GM18861 (cell line): ENCODE measurements around the gene UBQLN4.
"Not testable (repeated sequence)": the region's sequence is repeated elsewhere in the genome, so short reads cannot be mapped to it uniquely, and the experiment has no call there.

ENCODE experiments used
- ATAC-seq: cut with Tn5 transposase; IDR thresholded peaks from one replicate; pipeline ENCODE4 v1.9.1; 2021; ENCODE audit not compliant: unreplicated experiment

UBQLN4 gene

GRCh38 chr1:156062189-156062588, 8.6 kb upstream of the UBQLN4 start:
- no peak for ATAC-seq

DNA sequence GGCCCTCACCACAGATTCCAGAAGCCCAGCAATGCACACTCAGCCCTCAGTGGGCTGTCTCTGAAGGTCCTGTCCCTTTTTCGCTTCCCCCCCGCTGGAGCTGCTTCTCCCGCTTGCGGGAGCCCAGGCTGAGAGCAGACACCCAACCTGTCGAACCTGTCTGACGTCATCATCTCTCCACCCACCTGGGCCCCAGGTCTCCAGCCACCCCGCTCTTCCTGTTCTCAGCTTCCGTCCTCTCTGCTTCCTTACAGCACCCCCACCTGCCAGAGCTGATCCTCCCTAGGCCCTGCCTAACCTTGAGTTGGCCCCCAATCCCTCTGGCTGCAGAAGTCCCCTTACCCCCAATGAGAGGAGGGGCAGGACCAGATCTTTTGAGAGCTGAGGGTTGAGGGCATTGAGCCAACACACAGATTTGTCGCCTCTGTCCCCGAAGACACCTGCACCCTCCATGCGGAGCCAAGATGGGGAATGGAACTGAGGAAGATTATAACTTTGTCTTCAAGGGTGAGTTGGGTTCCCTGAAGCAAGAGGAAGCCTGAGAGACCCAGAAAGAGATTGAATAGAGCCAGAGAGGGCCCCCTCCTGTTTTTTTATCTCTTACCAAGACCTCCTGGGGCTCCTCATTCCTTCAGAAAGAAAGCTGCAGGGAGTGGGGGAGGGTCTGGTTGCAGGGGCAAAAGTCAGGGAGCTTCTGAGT, 7.5 kb upstream of the UBQLN4 start, which contains the start of gene RAB25:
Gene RAB25 (plus strand): TSS at position 224 of the 700 bp plus-strand sequence. CDS start 241 bp downstream, at position 465.
- no peak for ATAC-seq

DNA sequence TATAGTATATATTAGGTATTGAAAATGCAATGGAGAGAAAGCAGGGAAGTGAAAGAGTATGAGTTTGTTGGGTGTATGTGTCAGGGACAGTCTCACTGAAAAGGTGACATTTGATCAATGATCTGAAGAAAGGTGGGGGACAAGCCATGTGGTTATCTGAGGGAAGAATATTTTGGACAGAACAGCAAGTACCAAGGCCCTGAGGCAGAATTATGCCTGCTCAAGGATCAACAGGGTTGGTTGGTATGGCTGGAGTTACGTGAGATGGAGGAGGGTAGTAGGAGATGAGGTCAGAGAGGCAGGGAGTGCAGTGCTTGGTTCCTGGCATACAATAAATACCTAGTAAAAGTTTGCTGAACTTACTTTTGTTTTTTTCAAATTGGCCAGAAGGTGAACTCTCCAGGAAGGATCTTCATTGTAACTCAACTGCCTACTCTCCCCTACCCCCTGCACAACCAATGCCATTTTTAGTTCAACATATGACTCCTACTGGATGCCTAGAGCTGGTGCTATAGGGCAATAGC, 2.8 kb upstream of the UBQLN4 start:
- ATAC-seq = no peak

DNA sequence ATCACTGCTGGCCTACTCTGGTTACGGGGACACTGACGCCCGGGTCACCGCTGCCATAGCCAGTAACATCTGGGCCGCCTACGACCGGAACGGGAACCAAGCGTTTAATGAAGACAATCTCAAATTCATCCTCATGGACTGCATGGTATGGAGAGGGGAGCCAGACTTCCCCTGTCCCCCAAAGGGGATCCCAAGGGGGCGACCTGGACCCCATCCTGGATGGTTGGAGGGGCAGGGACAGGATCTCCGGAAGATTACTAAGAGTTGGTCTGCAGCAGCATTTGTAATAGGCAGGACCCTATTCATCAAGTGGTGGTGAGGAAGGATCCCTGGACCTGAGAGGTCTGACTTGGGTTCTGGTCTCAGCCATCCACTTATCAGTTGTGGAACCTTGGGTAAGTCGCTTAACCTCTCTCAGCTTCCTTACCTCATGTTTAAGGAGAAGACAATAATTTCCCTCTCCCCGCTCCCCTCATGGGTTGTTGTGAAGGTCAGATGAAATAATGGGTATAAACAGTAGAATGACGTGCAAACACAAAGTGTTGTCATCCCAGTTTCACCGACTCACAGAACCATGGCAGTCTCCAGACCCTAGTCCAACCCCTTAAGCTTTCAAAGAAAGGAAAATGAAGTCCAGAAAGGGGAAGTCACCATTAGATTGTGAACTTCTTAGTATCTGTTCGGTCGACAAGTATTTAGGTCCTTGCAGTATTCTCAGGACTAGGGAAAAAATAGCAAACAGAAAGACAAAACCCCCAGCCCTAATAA, 1.9 kb upstream of the UBQLN4 start:
- ATAC-seq = no peak

- ATAC-seq = peak; percentile 76
Observed at GRCh38 chr1:156054500-156055280, 1.1 kb upstream of the UBQLN4 start, which contains the start of gene LAMTOR2. Gene LAMTOR2 (plus strand): TSS chr1:156054782. CDS start chr1:156054890, 108 bp downstream.

DNA sequence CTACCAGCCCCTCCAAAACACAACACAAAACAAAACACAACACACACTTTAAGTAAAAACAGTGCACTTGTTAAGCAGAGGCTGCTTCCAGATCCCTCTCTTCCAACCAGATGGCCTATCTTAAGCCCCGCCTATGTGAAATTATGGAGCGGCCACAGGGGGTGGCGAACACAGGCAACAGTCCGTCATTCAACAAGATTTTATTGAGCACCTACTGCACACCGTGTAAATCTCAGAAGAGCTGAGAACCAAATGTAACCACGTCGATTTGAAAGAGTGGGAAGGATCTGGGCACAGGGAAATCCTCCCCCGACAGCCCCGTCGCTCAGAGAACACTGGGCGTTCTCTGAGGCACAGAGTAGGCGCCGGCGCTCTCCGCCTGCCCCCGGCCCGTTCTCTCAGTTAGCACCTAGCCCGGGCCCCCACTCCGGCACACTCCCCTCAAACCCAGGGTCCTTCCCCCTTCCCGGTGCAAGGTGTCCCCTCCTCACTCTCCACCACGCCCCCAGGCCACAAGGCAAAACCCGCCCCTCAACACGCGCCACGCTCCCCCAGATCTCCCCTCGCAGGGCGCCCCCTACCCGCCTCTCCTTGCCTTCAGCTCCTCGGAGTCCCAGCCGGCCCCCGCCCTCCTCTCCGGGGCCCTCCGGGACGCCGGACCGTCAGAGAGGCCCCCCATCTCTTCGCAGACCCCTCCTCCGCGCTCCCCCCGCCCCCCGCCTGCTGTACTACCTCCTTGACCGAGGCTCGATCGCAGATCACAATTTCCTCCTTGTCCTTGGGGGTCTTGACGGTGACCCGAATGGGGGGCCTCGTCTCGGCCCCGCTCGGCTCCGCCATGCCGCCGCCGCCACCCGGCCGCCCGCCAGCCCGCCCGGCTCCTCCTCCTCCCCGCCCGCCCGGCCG, 483 bp downstream of the UBQLN4 start:
- no peak for ATAC-seq

GRCh38 chr1:156051011-156051725, 2.4 kb downstream of the UBQLN4 start:
- no peak for ATAC-seq

DNA sequence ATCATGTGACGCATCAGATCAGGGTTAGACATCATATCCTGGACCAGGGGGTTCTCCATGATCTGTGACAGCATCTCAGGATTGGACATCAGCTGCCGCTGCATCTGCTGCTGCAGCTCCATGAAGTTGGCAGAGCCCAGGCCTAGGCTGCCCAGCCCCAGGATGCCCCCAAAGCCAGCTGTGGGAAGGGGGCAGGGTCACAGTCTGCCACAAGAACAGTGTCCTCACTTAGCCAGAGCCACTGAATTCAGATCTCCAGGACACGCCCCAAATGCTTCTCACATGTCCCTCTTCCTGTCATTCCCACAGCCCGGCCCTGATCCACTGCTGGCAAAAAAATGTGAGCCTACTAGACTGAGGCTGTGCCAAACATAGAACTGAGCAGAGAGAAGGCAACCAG, 3.2 kb downstream of the UBQLN4 start:
- ATAC-seq = no peak

GRCh38 chr1:156048663-156049258, 4.8 kb downstream of the UBQLN4 start:
- ATAC-seq = no peak

- ATAC-seq = no peak
Observed at GRCh38 chr1:156045076-156045475, 8.5 kb downstream of the UBQLN4 start.

DNA sequence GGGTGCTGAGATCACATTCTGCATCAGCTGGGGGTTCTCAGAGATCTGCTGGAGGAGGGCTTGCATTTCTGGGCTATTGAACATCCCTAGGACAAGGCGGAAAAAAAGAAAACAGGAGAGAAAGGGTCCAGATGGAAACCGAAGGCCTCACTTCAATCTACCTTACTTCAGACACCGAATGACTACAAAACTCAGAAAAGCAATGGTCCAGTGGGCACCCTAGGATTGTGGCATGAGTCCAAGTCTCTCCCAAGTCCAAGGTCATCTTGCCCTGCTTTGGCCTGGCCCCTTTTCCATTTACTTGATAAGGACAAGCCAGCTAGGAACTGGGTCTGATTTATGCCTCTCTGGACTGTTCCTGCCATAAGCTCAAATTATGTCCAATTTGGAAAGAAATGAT, 10.8 kb downstream of the UBQLN4 start:
- ATAC-seq = no peak

DNA sequence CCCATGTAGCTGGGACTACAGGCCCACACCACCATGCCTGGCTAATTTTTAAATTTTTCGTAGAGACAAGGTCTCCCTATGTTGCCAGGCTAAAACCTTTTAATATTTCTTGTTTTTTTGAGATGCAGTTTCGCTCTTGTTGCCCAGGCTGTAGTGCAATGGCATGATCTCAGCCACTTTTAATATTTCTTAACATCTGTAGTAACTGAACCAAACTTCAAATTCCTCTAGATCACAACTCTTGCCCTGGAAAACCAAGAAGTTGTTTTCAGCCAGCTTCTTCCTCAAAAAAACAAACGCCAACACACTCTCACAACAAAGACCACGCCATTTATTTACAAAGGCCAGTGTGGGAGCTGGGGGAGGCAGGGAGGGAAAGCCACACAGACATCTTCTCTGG, 18.6 kb downstream of the UBQLN4 start:
- not testable (repeated sequence) for ATAC-seq

DNA sequence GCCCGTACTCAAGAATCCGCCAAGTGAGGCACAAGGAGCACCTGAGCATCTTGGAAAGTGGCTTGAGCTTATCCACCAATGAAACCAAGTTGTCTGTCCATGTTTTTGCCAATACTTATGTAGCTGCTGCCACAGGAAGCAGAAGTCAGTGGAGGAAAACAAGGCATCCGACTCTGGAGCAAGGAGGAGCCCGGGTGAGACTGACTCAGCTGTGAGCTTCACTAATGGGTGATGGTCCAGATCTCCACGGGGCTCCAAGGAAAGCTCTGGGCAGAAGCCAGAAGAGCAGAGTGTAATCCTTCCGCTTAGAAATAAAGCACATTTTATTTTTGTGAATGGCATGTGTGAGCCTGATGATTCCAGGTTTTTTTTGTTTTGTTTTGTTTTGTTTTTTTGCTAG, 20.6 kb downstream of the UBQLN4 start:
- ATAC-seq = no peak

DNA sequence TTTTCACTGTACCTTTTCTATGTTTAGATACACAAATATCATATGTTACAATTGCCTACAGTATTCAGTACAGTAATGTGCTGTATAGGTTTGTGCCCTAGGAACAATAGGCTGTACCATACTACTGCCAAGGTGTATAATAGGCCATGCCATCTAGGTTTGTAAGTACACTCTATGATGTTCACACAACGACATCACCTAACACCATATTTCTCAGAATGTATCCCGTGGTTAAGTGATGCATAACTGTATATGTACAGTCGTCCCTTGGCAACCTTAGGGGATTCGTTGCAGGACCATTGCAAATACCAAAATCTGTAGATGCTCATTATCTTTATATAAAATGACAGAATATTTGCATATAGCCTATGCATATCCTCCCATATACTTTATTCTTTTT, 27.0 kb downstream of the UBQLN4 start:
- ATAC-seq = no peak

DNA sequence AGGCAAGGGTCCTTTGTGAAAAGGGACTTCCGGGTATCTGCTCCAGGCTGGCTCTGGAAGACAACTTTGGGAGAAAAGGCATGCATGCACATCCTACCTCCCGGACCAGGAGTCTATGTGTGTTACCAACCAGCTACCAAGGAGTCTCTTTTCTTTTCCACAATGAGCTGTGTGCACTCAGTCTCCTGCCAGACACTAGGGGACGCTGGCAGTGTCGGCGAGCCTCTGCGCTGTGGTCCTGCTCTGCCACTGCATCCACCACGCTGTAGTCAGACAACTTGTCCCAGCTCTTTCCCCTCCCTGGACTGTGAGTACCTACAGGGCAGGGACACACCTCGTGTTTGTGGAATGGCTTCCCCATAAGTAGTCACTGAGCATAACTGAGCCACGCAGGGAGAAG, 27.7 kb downstream of the UBQLN4 start:
- no peak for ATAC-seq

DNA sequence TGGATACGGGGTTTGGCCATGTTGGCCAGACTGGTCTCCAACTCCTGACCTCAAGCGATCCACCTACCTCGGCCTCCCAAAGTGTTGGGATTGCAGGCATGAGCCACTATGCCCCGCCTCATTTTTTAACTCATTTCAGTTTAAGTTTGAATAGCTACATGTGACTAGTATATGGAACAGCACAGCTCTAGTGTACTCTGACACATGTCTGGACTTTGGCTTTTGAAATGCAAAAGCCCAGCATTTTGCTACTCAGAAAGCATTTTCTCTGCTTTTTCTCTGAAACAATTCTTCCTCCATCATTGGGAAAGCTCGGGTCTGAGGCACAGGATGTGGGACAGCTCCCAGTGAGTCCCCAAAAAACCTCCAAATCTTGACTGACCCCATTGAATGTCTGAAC, 28.8 kb downstream of the UBQLN4 start:
- ATAC-seq = no peak

DNA sequence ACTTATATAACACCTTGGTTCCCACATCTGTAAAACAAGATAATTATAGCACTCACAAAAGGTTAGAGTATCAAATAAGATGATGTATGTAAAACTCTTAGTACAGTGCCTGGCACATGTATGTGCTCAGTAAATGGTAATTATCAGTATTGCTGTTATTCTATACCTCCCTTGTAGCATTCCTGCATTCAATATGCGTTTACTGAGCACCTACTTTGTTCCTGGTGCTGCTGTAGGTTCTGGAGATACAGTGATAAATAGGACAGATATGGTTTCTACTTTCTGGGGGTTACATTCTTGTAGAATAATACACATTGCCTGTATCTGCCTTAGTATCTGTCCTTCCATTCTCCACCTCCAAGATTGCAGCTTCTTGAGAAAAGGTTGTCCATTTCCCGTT, 31.6 kb downstream of the UBQLN4 start:
- ATAC-seq = no peak

GRCh38 chr1:156021093-156021428, 32.5 kb downstream of the UBQLN4 start:
- ATAC-seq = no peak

GRCh38 chr1:156020293-156021092, 33.1 kb downstream of the UBQLN4 start, which contains the start of gene SSR2:
Gene SSR2 (minus strand): TSS chr1:156020951. CDS start chr1:156020167, 784 bp downstream.
- ATAC-seq = peak; percentile 95
